Liver (tissue), 9 donors: ENCODE data around the gene ABCA1. TPM values are rescaled to one million over a fixed set of nuclear protein-coding genes. Genes with fewer than 3 reads are reported as not detected.

Experiments
- DNase-seq: peaks from one replicate; pipeline ENCODE4 v3.0.0-alpha.2; 2017; ENCODE audit warnings: low spot score
- H3K27ac ChIP-seq, 2 donors: one replicate each; pipeline ENCODE4 v1.7.0; 2013; ENCODE audit warnings: inconsistent platforms in 2 of 2, low read length in 2 of 2, control low read depth in 1 of 2, low read depth in 1 of 2, mild to moderate bottlenecking in 1 of 2
- H3K27me3 ChIP-seq, 4 donors: one replicate each; pipeline versions ENCODE4 v1.6.1 to v1.7.0; 2013; ENCODE audit warnings: low read length in 3 of 4, inconsistent platforms in 1 of 4, mild to moderate bottlenecking in 1 of 4, moderate library complexity in 1 of 4; ENCODE audit not compliant: control insufficient read depth in 4 of 4, insufficient read depth in 4 of 4
- H3K36me3 ChIP-seq, 4 donors: one replicate each; pipeline versions ENCODE4 v1.6.1 to v1.7.0; 2013; ENCODE audit warnings: low read length in 3 of 4, mild to moderate bottlenecking in 3 of 4, low read depth in 1 of 4, moderate library complexity in 1 of 4; ENCODE audit not compliant: control insufficient read depth in 4 of 4, insufficient read depth in 3 of 4
- H3K4me1 ChIP-seq, 4 donors: one replicate each; pipeline versions ENCODE4 v1.6.1 to v1.7.0; 2013; ENCODE audit warnings: low read length in 3 of 4, mild to moderate bottlenecking in 3 of 4, moderate library complexity in 1 of 4; ENCODE audit not compliant: control insufficient read depth in 4 of 4, insufficient read depth in 4 of 4
- H3K4me3 ChIP-seq, 3 donors: one replicate each; pipeline versions ENCODE4 v1.6.1 to v1.7.0; 2013; ENCODE audit warnings: low read length in 3 of 3, control low read depth in 1 of 3, low read depth in 1 of 3, mild to moderate bottlenecking in 1 of 3
- H3K9ac ChIP-seq, 2 donors: one replicate each; pipeline ENCODE4 v1.7.0; 2013; ENCODE audit warnings: low read length in 2 of 2, mild to moderate bottlenecking in 2 of 2, moderate library complexity in 2 of 2, control low read depth in 1 of 2, low read depth in 1 of 2
- H3K9me3 ChIP-seq, 4 donors: one replicate each; pipeline versions ENCODE4 v1.6.1 to v1.7.0; 2013; ENCODE audit warnings: low read length in 3 of 4; ENCODE audit not compliant: control insufficient read depth in 4 of 4
- ATF3 ChIP-seq: IDR thresholded peaks from 2 replicates; pipeline ENCODE4 v1.6.1; 2016; ENCODE audit warnings: antibody characterized with exemption
- EGR1 ChIP-seq, 2 donors: IDR thresholded peaks; 2 replicates each; pipeline ENCODE4 v1.6.1; 2016 to 2018; ENCODE audit warnings: antibody characterized with exemption in 2 of 2, low read depth in 2 of 2
- FOXA1 ChIP-seq: IDR thresholded peaks from 2 replicates; pipeline ENCODE4 v1.6.1; 2016; ENCODE audit warnings: antibody characterized with exemption
- FOXA2 ChIP-seq: IDR thresholded peaks from 2 replicates; pipeline ENCODE4 v1.6.1; 2016; ENCODE audit warnings: antibody characterized with exemption
- GABPA ChIP-seq, 2 donors: IDR thresholded peaks in 1 of 2; conservative IDR thresholded peaks in 1 of 2; 2 replicates each; pipeline ENCODE4 v1.6.1; 2016; ENCODE audit warnings: antibody characterized with exemption in 2 of 2, mild to moderate bottlenecking in 1 of 2, moderate library complexity in 1 of 2
- HNF4A ChIP-seq, 2 donors: conservative IDR thresholded peaks; 2 replicates each; pipeline ENCODE4 v1.6.1; 2016; ENCODE audit warnings: antibody characterized with exemption in 2 of 2, mild to moderate bottlenecking in 2 of 2
- HNF4G ChIP-seq: IDR thresholded peaks from 2 replicates; pipeline ENCODE4 v1.6.1; 2016; ENCODE audit warnings: antibody characterized with exemption
- JUND ChIP-seq, 2 donors: IDR thresholded peaks; 2 replicates each; pipeline ENCODE4 v1.6.1; 2016; ENCODE audit warnings: antibody characterized with exemption in 2 of 2
- MAX ChIP-seq: IDR thresholded peaks from 2 replicates; pipeline ENCODE4 v1.6.1; 2016; ENCODE audit warnings: antibody characterized with exemption
- NR2F2 ChIP-seq: IDR thresholded peaks from 2 replicates; pipeline ENCODE4 v1.6.1; 2016; ENCODE audit warnings: antibody characterized with exemption
- RAD21 ChIP-seq, 2 donors: IDR thresholded peaks; 2 replicates each; pipeline ENCODE4 v1.6.1; 2016; ENCODE audit warnings: antibody characterized with exemption in 2 of 2, mild to moderate bottlenecking in 2 of 2
- REST ChIP-seq: IDR thresholded peaks from 2 replicates; pipeline ENCODE4 v1.6.1; 2016; ENCODE audit warnings: antibody characterized with exemption, mild to moderate bottlenecking
- RXRA ChIP-seq, 2 donors: IDR thresholded peaks; 2 replicates each; pipeline ENCODE4 v1.6.1; 2017 to 2018; ENCODE audit warnings: antibody characterized with exemption in 2 of 2, mild to moderate bottlenecking in 1 of 2
- SP1 ChIP-seq: IDR thresholded peaks from 2 replicates; pipeline ENCODE4 v1.6.1; 2018; ENCODE audit warnings: antibody characterized with exemption, mild to moderate bottlenecking
- TAF1 ChIP-seq: conservative IDR thresholded peaks from 2 replicates; pipeline ENCODE4 v1.6.1; 2016; ENCODE audit warnings: antibody characterized with exemption, mild to moderate bottlenecking
- YY1 ChIP-seq: IDR thresholded peaks from 2 replicates; pipeline ENCODE4 v1.6.1; 2016; ENCODE audit warnings: antibody characterized with exemption, mild to moderate bottlenecking
- ZBTB33 ChIP-seq: IDR thresholded peaks from 2 replicates; pipeline ENCODE4 v1.6.1; 2016; ENCODE audit warnings: antibody characterized with exemption
- WGBS: extraction: QIAGEN DNeasy Blood & Tissue Kit; methylation state at CpG from one replicate; pipeline ENCODE4 v1.1.7; 2013; 5-methylcytosine and 5-hydroxymethylcytosine counted together
- polyA plus RNA-seq, 2 donors: library from polyadenylated mRNA; stranded (reverse) in 1 of 2; unstranded in 1 of 2; fragments of 200-250 nt in 1 of 2; fragments of >200 nt in 1 of 2; fragmentation: Nextera tagmentation in 1 of 2; extraction: Ambion mirVana in 1 of 2; gene quantifications; one replicate each; pipeline versions ENCODE4 v1.2.1 to v1.2.3, GENCODE V29; 2013 to 2015
- total RNA-seq, 2 donors: library from RNA; depleted of rRNA; stranded (reverse); fragments of >200 nt; gene quantifications; one replicate each; pipeline ENCODE4 v1.2.3, GENCODE V29; 2014
- TF ChIP-seq, protein P1 (sequence below): fragments of 150-350 bp; IDR thresholded peaks from 2 replicates; pipeline ENCODE4 v1.5.1; 2017; ENCODE audit warnings: improper control_type of control experiment, low read depth, low read length; ENCODE audit not compliant: missing input control
- donor health status: healthy.
- donor health status: healthy.
- donor health status: healthy.
- donor health status: healthy.
- donor health status: healthy.

Gene ABCA1
- total and polyA plus RNA-seq, 4 donors = 15.4 to 223 (median 62.9) TPM

DNA sequence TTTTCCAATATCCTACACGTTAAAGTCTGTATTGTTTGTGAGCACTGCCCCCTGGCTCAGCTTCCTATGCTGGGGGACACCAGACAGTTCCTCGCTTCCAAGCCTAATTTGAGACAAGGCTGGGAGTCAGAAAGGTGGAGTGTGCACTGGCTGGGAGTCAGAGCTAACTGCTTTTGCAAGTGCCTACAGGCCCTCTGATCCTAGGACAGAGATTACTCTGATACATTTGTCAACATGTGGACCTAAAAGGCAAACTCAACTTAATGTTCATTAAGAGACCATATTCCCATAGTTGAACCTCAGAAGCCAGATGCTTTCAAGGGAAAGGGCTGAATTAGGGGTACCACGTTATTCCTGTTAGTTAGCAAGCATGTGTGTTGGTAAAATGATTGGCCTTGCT, 83.2 kb downstream of the ABCA1 start (continued):
- TF ChIP-seq MAX (no peak), FOXA2 (peak; percentile 67), HNF4A (conservative IDR thresholded peaks at IDR 0.05) (peak; percentile 23 to 81), FOXA1 (peak; percentile 36)

GRCh38 chr9:104843644-104844240, 84.2 kb downstream of the ABCA1 start:
- TF ChIP-seq REST (peak; percentile 21), YY1 (no peak), EGR1 (IDR thresholded peaks at IDR 0.05; ENCODE audit: low read depth in 2 of 2) (peak in 1 of 2 donors; percentile 35), RAD21 (IDR thresholded peaks at IDR 0.05) (no peak), ATF3 (peak; percentile 30), GABPA (IDR thresholded peaks at IDR 0.05 in 1 of 2, conservative IDR thresholded peaks at IDR 0.05 in 1 of 2) (no peak), SP1 (no peak), MAX (peak; percentile 38), JUND (IDR thresholded peaks at IDR 0.05) (peak in 1 of 2 donors; percentile 41), HNF4G (no peak), FOXA2 (no peak), TAF1 (no peak), HNF4A (conservative IDR thresholded peaks at IDR 0.05) (peak in 1 of 2 donors; percentile 79), FOXA1 (no peak), ZBTB33 (peak; percentile 59), RXRA (IDR thresholded peaks at IDR 0.05) (peak; percentile 30 to 80), NR2F2 (no peak)
- TF ChIP-seq, protein P1, sequence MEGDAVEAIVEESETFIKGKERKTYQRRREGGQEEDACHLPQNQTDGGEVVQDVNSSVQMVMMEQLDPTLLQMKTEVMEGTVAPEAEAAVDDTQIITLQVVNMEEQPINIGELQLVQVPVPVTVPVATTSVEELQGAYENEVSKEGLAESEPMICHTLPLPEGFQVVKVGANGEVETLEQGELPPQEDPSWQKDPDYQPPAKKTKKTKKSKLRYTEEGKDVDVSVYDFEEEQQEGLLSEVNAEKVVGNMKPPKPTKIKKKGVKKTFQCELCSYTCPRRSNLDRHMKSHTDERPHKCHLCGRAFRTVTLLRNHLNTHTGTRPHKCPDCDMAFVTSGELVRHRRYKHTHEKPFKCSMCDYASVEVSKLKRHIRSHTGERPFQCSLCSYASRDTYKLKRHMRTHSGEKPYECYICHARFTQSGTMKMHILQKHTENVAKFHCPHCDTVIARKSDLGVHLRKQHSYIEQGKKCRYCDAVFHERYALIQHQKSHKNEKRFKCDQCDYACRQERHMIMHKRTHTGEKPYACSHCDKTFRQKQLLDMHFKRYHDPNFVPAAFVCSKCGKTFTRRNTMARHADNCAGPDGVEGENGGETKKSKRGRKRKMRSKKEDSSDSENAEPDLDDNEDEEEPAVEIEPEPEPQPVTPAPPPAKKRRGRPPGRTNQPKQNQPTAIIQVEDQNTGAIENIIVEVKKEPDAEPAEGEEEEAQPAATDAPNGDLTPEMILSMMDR = no peak
- 55% methylated on average over 4 of the region's 4 CpGs for WGBS
- Histone ChIP-seq H3K27me3 (no peaks in the 10 kb centered on the region), H3K36me3 (peaks cover 3 to 55% (median 37%) of the 10 kb centered on the region in 4 donors), H3K4me3 (no peak overlapping the region), H3K9me3 (no peaks in the 10 kb centered on the region), H3K9ac (no peak overlapping the region), H3K4me1 (peaks cover 10 to 46% (median 37%) of the 10 kb centered on the region in 4 donors), H3K27ac (peak overlapping the region; percentile 60 to 84)
- no peak for DNase-seq
